HG02571 (cell line): ENCODE measurements around the gene TMEM42.

Experiments
- ATAC-seq: cut with Tn5 transposase; IDR thresholded peaks from one replicate; pipeline ENCODE4 v1.9.1; 2021; ENCODE audit warnings: mild to moderate bottlenecking, moderate library complexity; ENCODE audit not compliant: unreplicated experiment

TMEM42 gene

GRCh38 chr3:44870375-44871061 lies 8.8 kb downstream of the TMEM42 start:
- no peak for ATAC-seq

GRCh38 chr3:44874308-44874707 lies 12.6 kb downstream of the TMEM42 start, which contains the start of gene TGM4:
TGM4 (plus strand) TSS chr3:44874608; CDS start chr3:44874679, 71 bp downstream.
- no peak for ATAC-seq

- no peak for ATAC-seq
Observed at GRCh38 chr3:44875596-44875995, 13.9 kb downstream of the TMEM42 start.

GRCh38 chr3:44877333-44877732 lies 15.6 kb downstream of the TMEM42 start:
- no peak for ATAC-seq

- ATAC-seq: no peak
Observed at GRCh38 chr3:44880284-44880683, 18.6 kb downstream of the TMEM42 start.

GRCh38 chr3:44883213-44883955 lies 21.7 kb downstream of the TMEM42 start:
- no peak for ATAC-seq

GRCh38 chr3:44883999-44884431 lies 22.3 kb downstream of the TMEM42 start:
- no peak for ATAC-seq

GRCh38 chr3:44885618-44886017 lies 23.9 kb downstream of the TMEM42 start:
- no peak for ATAC-seq

- ATAC-seq: no peak
Observed at GRCh38 chr3:44886561-44886960, 24.8 kb downstream of the TMEM42 start.

GRCh38 chr3:44887101-44887500 lies 25.4 kb downstream of the TMEM42 start:
- no peak for ATAC-seq

- no peak for ATAC-seq
Observed at GRCh38 chr3:44890258-44890657, 28.5 kb downstream of the TMEM42 start.

- ATAC-seq: no peak
Observed at GRCh38 chr3:44890852-44891251, 29.1 kb downstream of the TMEM42 start.

GRCh38 chr3:44892689-44893088 lies 31.0 kb downstream of the TMEM42 start:
- no peak for ATAC-seq

- ATAC-seq: no peak
Observed at GRCh38 chr3:44893097-44893496, 31.4 kb downstream of the TMEM42 start.

GRCh38 chr3:44894485-44894884 lies 32.8 kb downstream of the TMEM42 start:
- ATAC-seq: no peak

GRCh38 chr3:44896440-44896839 lies 34.7 kb downstream of the TMEM42 start:
- no peak for ATAC-seq

- ATAC-seq: no peak
Observed at GRCh38 chr3:44899683-44900367, 38.1 kb downstream of the TMEM42 start.

GRCh38 chr3:44902628-44903027 lies 40.9 kb downstream of the TMEM42 start:
- ATAC-seq: no peak

GRCh38 chr3:44903314-44903713 lies 41.6 kb downstream of the TMEM42 start:
- no peak for ATAC-seq

- no peak for ATAC-seq
Observed at GRCh38 chr3:44903751-44904150, 42.0 kb downstream of the TMEM42 start.

- ATAC-seq: no peak
Observed at GRCh38 chr3:44905446-44906157, 43.9 kb downstream of the TMEM42 start.
